Spleen (tissue), 7 donors: ENCODE data around the gene ELFN2.

Source experiments
- POLR2A ChIP-seq, 3 donors: fragments of 450-650 bp; IDR thresholded peaks; one replicate each; pipeline ENCODE4 v1.5.1; 2017; ENCODE audit warnings: antibody characterized with exemption in 3 of 3, mild to moderate bottlenecking in 1 of 3
- POLR2AphosphoS5 ChIP-seq, 3 donors: sonication (generic); formaldehyde crosslinking; IDR thresholded peaks; one replicate each; pipeline ENCODE4 v1.5.1; 2017; ENCODE audit warnings: antibody characterized with exemption in 3 of 3
- TF ChIP-seq, protein P1 (sequence below), 11 experiments: fragments of 200-600 bp in 7 of 11; fragments of 450-650 bp in 4 of 11; sonication (generic) in 4 of 11; IDR thresholded peaks in 8 of 11; conservative IDR thresholded peaks in 3 of 11; 1 replicate in 7 of 11; 2 replicates in 4 of 11; pipeline versions ENCODE4 v1.4.0 to v1.8.0; 2016 to 2021; ENCODE audit warnings: antibody characterized with exemption in 11 of 11, inconsistent platforms in 4 of 11, mild to moderate bottlenecking in 1 of 11
- donor health status: DM: no; HTN: no; CAD: no; lungs with moderate emphysema.
- donor health status: DM: no; HTN: no; CAD: no.
- donor health status: DM: no; HTN: no; CAD: no.

DNA sequence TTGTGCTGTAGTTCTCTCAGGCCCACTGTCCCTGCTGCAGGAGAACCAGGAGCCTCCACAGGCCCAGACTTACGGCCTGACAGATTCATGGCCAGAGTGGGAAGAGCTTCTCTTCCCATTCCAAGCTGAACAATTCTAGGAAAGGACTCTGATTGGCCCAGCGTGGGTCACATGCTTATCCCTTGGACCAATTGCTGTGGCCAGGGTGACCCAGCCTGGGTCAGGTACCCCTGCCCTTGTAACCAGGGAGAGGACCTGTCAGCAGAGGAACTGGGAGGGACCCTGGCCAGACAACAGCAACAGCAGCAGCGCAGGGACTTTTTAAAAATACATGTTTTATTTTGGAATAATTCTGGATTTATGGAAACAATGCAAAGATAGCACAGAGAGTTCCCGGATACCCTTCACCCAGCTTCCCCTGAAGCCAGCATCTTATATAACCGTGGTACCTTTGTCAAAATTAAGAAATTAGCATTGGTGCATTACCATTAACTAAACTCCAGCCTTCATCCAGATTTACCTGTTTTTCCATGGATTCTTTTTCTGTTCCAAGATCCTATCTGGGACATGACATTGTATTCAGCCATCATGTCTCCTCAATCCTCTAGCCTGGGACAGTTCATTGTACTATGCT is 8.8 kb upstream of the ELFN2 start:
- TF ChIP-seq, protein P1, sequence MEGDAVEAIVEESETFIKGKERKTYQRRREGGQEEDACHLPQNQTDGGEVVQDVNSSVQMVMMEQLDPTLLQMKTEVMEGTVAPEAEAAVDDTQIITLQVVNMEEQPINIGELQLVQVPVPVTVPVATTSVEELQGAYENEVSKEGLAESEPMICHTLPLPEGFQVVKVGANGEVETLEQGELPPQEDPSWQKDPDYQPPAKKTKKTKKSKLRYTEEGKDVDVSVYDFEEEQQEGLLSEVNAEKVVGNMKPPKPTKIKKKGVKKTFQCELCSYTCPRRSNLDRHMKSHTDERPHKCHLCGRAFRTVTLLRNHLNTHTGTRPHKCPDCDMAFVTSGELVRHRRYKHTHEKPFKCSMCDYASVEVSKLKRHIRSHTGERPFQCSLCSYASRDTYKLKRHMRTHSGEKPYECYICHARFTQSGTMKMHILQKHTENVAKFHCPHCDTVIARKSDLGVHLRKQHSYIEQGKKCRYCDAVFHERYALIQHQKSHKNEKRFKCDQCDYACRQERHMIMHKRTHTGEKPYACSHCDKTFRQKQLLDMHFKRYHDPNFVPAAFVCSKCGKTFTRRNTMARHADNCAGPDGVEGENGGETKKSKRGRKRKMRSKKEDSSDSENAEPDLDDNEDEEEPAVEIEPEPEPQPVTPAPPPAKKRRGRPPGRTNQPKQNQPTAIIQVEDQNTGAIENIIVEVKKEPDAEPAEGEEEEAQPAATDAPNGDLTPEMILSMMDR (IDR thresholded peaks at IDR 0.05 in 8 of 11, conservative IDR thresholded peaks at IDR 0.05 in 3 of 11) = no peak
- TF ChIP-seq POLR2A (IDR thresholded peaks at IDR 0.05) = no peak
- TF ChIP-seq POLR2AphosphoS5 (IDR thresholded peaks at IDR 0.05) = no peak
